Left ventricle myocardium inferior (tissue), 1 donor: ENCODE data around the gene DSN1. TPM values are rescaled to one million over a fixed set of nuclear protein-coding genes. Genes with fewer than 3 reads are reported as not detected.

ENCODE experiments used
- DNase-seq: peaks from one replicate; pipeline ENCODE4 v3.0.0-alpha.2; 2020
- H3K27ac ChIP-seq: fragments of 200-600 bp; replicated peaks from 2 replicates; pipeline ENCODE4 v1.8.0; 2021
- H3K27me3 ChIP-seq: fragments of 200-600 bp; 2 replicates; pipeline ENCODE4 v1.8.0; 2021; ENCODE audit warnings: low read depth
- H3K36me3 ChIP-seq: fragments of 200-600 bp; 2 replicates; pipeline ENCODE4 v1.8.0; 2021
- H3K4me1 ChIP-seq: fragments of 200-600 bp; 2 replicates; pipeline ENCODE4 v1.8.0; 2021
- H3K4me3 ChIP-seq: fragments of 200-600 bp; 2 replicates; pipeline ENCODE4 v1.8.0; 2021; ENCODE audit warnings: mild to moderate bottlenecking, moderate library complexity
- H3K9me3 ChIP-seq: fragments of 200-600 bp; replicated peaks from 2 replicates; pipeline ENCODE4 v1.8.0; 2021
- intact Hi-C: fragments of 100-400 bp; cut with micrococcal nuclease; formaldehyde crosslinking; loops from one replicate; pipeline ENCODE4 v1.11.0; 2022
- total RNA-seq: library from RNA; stranded (reverse); fragmentation: NEBNext Ultra II Directional; extraction: Animal tissue kit (Norgen Biotek cat#: 25700); gene quantifications from one replicate; pipeline ENCODE4 v1.2.1, GENCODE V29; 2021
- TF ChIP-seq, protein P1 (sequence below): fragments of 200-600 bp; IDR thresholded peaks from 2 replicates; pipeline ENCODE4 v1.8.0; 2021; ENCODE audit warnings: antibody characterized with exemption, mild to moderate bottlenecking, borderline replicate concordance
- donor health status: DM: no; HTN: yes; CAD: no; lungs with severe emphysema.

DSN1 gene
- total RNA-seq, 1 donor from 2014 or later: 4.8 TPM

DNA sequence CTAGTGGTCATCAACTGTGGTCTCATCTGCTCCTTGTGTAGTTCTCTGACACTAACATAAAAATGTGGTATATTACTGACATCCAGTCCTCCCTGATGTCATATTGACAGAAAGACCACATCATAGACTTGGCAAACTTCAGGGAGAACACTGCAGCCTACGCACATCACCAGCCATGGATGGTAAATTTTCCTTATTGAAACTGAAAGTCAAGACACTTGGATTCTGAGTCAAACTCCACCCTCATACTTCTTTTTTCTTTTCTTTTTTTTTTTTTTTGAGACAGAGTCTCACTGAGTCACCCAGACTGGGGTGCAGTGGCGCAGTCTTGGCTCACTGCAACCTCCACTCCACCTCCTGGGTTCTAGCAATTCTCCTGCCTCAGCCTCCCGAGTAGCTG, 53.1 kb downstream of the DSN1 start:
- Histone ChIP-seq H3K9me3 (no peaks in the 10 kb centered on the region), H3K27me3 (no peaks in the 10 kb centered on the region), H3K27ac (no peak overlapping the region), H3K36me3 (peaks cover 38% of the 10 kb centered on the region), H3K4me1 (peaks cover 56% of the 10 kb centered on the region), H3K4me3 (no peak overlapping the region)
- DNase-seq: no peak
- intact Hi-C loops: no loop called here
- TF ChIP-seq, protein P1, sequence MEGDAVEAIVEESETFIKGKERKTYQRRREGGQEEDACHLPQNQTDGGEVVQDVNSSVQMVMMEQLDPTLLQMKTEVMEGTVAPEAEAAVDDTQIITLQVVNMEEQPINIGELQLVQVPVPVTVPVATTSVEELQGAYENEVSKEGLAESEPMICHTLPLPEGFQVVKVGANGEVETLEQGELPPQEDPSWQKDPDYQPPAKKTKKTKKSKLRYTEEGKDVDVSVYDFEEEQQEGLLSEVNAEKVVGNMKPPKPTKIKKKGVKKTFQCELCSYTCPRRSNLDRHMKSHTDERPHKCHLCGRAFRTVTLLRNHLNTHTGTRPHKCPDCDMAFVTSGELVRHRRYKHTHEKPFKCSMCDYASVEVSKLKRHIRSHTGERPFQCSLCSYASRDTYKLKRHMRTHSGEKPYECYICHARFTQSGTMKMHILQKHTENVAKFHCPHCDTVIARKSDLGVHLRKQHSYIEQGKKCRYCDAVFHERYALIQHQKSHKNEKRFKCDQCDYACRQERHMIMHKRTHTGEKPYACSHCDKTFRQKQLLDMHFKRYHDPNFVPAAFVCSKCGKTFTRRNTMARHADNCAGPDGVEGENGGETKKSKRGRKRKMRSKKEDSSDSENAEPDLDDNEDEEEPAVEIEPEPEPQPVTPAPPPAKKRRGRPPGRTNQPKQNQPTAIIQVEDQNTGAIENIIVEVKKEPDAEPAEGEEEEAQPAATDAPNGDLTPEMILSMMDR: no peak

DNA sequence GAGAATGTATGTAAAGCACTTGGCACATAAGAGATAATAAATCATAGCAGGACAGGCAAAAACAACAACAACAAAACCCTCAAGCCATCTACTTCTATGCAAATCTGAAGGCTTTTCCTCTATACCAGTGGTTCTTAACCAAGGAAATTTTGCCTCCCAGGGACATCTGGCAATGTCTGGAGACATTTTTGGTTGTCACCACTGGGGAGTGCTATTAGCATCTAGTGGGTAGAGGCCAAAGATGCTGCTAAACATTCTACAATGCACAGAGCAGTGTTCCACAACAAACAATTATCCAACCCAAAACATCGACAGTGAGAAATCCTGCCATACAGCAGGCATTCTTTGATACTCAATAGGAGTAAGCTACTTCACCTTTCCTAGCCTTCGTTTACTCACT, 55.9 kb downstream of the DSN1 start:
- H3K27ac ChIP-seq: peak overlapping the region; percentile 1
- no peak overlapping the region for H3K4me3 ChIP-seq

DNA sequence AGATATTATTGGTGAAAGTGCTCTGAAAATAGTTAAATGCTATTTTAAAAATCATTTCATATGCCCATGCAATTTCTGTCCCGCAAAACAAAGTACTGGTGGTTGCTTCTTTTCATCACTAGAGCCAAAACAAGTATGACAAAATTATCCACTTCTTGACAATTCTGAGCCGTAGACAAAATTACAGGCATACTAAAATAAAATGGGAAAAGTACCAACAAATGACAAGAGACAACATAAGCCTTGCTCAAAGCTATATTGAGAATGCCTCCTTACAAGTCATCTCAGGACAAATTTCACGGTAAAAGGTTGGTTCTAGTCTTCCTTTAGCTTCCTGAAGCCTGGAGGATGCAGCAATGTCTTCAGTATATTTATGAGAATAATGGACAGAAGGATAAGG, 56.5 kb downstream of the DSN1 start:
- DNase-seq: no peak
- Histone ChIP-seq H3K27ac (peak overlapping the region; percentile 1), H3K9me3 (no peaks in the 10 kb centered on the region), H3K36me3 (peaks cover 38% of the 10 kb centered on the region), H3K27me3 (no peaks in the 10 kb centered on the region), H3K4me3 (no peak overlapping the region), H3K4me1 (peaks cover 42% of the 10 kb centered on the region)
- TF ChIP-seq, protein P1: no peak
- intact Hi-C loops: no loop called here

More for the DNA sequence above, 55.9 kb downstream of the DSN1 start:
- Histone ChIP-seq H3K9me3 (no peaks in the 10 kb centered on the region), H3K27me3 (no peaks in the 10 kb centered on the region), H3K4me1 (peaks cover 44% of the 10 kb centered on the region), H3K36me3 (peaks cover 37% of the 10 kb centered on the region)
- TF ChIP-seq, protein P1: peak; percentile 57
- intact Hi-C loops: no loop called here
- DNase-seq: no peak

DNA sequence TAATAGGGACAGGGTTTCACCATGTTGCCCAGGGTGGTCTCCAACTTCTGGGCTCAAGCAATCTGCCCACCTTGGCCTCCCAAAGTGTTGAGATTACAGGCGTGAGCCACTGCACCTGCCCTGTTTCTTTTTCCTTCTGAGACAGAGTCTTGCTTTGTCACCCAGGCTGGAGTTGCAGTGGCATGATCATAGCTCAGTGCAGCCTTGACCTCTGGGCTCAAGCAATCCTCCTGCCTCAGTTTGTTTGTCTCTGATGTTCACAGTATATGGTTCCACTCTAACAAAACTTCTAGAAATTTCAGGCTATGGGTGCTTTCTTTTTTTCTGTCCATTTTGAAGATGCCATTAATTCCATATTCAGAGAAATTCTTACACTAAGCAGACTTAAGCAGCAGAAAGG, 60.8 kb downstream of the DSN1 start:
- intact Hi-C loops: no loop called here
- Histone ChIP-seq H3K27me3 (no peaks in the 10 kb centered on the region), H3K27ac (no peak overlapping the region), H3K9me3 (no peaks in the 10 kb centered on the region), H3K4me3 (no peak overlapping the region), H3K36me3 (peaks cover 5% of the 10 kb centered on the region), H3K4me1 (peaks cover 19% of the 10 kb centered on the region)
- no peak for DNase-seq
- TF ChIP-seq, protein P1: no peak

GRCh38 chr20:36709126-36709525, 64.4 kb downstream of the DSN1 start:
- TF ChIP-seq, protein P1: no peak

GRCh38 chr20:36703530-36703929, 70.0 kb downstream of the DSN1 start:
- no peak for DNase-seq
- Histone ChIP-seq H3K9me3 (no peaks in the 10 kb centered on the region), H3K27ac (peak overlapping the region; percentile 20), H3K36me3 (peaks cover 17% of the 10 kb centered on the region), H3K4me1 (peaks cover under 1% of the 10 kb centered on the region), H3K4me3 (no peak overlapping the region), H3K27me3 (no peaks in the 10 kb centered on the region)
- TF ChIP-seq, protein P1: no peak
- intact Hi-C loops: no loop called here

More at GRCh38 chr20:36709126-36709525, 64.4 kb downstream of the DSN1 start:
- peak overlapping the region; percentile 34 for H3K27ac ChIP-seq
- intact Hi-C loops: no loop called here
- peaks cover 22% of the 10 kb centered on the region for H3K36me3 ChIP-seq
- H3K4me3 ChIP-seq: no peak overlapping the region
- no peak for DNase-seq
- no peaks in the 10 kb centered on the region for H3K27me3 ChIP-seq
- H3K9me3 ChIP-seq: no peaks in the 10 kb centered on the region
- H3K4me1 ChIP-seq: peaks cover 8% of the 10 kb centered on the region
